ENCODE results near the gene FTMT. TPM values are rescaled to one million over a fixed set of nuclear protein-coding genes. Genes with fewer than 3 reads are reported as not detected.

FTMT gene
- total RNA-seq, 1 donor from 2014 or later: not detected

DNA sequence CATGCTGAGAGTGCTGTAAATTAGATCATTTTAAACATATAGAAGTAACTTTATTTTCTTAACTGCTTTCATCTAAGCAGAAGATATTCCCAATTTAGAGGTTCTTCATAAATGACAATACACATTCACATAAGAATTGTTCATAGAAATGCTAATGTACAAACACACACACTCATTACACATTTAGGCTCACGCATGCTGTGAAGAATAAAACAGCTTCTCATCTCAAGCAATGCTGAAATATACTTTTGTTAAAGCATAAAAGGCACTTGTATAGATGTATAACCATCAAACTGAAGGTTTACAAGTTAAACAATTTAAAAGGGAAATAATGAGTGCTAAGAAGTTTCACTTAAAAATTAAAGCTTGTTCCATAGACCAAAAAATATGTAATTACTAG lies 18.1 kb upstream of the FTMT start:
- no peaks in the 10 kb centered on the region for H3K27me3 ChIP-seq
- H3K4me3 ChIP-seq: no peak overlapping the region
- no peak overlapping the region for H3K27ac ChIP-seq
- H3K9me3 ChIP-seq: no peaks in the 10 kb centered on the region
- no peaks in the 10 kb centered on the region for H3K4me1 ChIP-seq
- no peak for TF ChIP-seq POLR2AphosphoS5 (IDR thresholded peaks at IDR 0.05; ENCODE audit: insufficient read depth in 1 of 2, low read depth in 1 of 2)
- TF ChIP-seq POLR2A (IDR thresholded peaks at IDR 0.05): no peak
- DNase-seq (ENCODE audit: extremely low spot score in 2 of 2): no peak
- intact Hi-C loops (cut with DNase I): no loop called here
- H3K36me3 ChIP-seq: no peaks in the 10 kb centered on the region

DNA sequence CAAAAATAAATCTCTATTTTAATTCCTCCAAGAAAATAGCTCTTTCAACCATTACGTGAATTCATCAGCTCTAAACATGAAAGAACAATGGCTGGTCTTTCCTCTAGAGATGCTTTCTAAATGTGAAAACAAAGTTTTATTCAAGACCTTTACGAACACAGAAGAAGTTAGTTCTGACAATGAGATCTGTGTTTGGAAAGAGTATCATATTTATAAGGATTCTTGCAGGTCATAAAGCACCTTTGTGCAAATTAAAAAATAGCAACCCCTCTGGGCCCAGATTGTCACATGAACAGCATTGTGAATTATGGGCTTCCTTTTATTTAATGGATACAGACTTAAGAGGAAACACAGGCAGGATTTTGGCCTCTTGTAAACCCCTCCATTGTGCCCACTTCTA lies 17.7 kb upstream of the FTMT start:
- no peak overlapping the region for H3K27ac ChIP-seq
- H3K36me3 ChIP-seq: no peaks in the 10 kb centered on the region
- no peaks in the 10 kb centered on the region for H3K27me3 ChIP-seq
- DNase-seq (ENCODE audit: extremely low spot score in 2 of 2): no peak
- TF ChIP-seq POLR2A (IDR thresholded peaks at IDR 0.05) (no peak), POLR2AphosphoS5 (IDR thresholded peaks at IDR 0.05; ENCODE audit: insufficient read depth in 1 of 2, low read depth in 1 of 2) (no peak)
- TF ChIP-seq, protein P1, sequence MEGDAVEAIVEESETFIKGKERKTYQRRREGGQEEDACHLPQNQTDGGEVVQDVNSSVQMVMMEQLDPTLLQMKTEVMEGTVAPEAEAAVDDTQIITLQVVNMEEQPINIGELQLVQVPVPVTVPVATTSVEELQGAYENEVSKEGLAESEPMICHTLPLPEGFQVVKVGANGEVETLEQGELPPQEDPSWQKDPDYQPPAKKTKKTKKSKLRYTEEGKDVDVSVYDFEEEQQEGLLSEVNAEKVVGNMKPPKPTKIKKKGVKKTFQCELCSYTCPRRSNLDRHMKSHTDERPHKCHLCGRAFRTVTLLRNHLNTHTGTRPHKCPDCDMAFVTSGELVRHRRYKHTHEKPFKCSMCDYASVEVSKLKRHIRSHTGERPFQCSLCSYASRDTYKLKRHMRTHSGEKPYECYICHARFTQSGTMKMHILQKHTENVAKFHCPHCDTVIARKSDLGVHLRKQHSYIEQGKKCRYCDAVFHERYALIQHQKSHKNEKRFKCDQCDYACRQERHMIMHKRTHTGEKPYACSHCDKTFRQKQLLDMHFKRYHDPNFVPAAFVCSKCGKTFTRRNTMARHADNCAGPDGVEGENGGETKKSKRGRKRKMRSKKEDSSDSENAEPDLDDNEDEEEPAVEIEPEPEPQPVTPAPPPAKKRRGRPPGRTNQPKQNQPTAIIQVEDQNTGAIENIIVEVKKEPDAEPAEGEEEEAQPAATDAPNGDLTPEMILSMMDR (IDR thresholded peaks at IDR 0.05): no peak
- intact Hi-C loops (cut with DNase I): no loop called here
- H3K4me3 ChIP-seq: no peak overlapping the region
- no peaks in the 10 kb centered on the region for H3K9me3 ChIP-seq
- H3K4me1 ChIP-seq: no peaks in the 10 kb centered on the region

DNA sequence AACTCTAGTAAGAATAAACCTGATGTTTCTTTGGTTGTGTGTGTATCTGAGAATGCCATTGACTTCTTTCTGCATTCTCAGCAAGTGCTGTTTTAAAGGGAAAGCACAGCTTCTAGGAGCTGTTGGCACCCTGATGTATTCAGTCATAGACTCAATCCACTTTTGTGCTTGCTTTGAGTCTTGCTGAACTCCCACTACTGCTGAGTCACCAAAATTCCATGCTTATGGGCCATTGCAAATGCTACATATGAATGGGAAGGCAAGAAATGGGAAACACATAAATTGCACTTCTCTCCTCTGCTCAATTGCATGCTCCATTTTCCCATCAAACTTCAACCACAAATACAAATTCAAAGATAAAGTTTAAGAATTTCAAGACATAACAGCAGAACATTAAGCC lies 9.8 kb upstream of the FTMT start:
- Histone ChIP-seq H3K4me3 (no peak overlapping the region), H3K27ac (no peak overlapping the region), H3K9me3 (no peaks in the 10 kb centered on the region), H3K4me1 (no peaks in the 10 kb centered on the region), H3K36me3 (no peaks in the 10 kb centered on the region), H3K27me3 (no peaks in the 10 kb centered on the region)
- TF ChIP-seq POLR2AphosphoS5 (IDR thresholded peaks at IDR 0.05; ENCODE audit: insufficient read depth in 1 of 2, low read depth in 1 of 2) (no peak), POLR2A (IDR thresholded peaks at IDR 0.05) (no peak)
- TF ChIP-seq, protein P1 (IDR thresholded peaks at IDR 0.05): no peak
- DNase-seq (ENCODE audit: extremely low spot score in 2 of 2): no peak
- intact Hi-C loops (cut with DNase I): no loop called here

DNA sequence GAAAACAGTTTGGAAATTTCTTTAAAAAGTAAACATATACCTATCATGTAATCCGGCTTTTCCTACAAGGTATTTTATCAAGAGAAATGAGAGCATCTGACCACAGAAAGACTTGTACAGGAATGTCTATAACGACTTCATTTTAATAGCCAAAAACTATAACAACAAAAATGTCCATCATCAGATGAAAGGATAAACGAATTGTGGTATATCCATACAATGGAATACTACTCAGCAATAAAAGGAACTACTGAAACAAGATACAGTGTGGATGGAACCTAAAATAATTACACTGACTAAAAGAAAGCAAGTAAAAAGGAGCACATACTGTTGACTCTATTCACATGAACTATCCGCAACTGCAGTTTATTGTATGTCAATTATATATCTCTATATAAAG lies 1.4 kb upstream of the FTMT start:
- Histone ChIP-seq H3K27ac (no peak overlapping the region), H3K27me3 (no peaks in the 10 kb centered on the region), H3K36me3 (no peaks in the 10 kb centered on the region), H3K4me3 (no peak overlapping the region), H3K9me3 (no peaks in the 10 kb centered on the region), H3K4me1 (no peaks in the 10 kb centered on the region)
- TF ChIP-seq, protein P1 (IDR thresholded peaks at IDR 0.05): no peak
- intact Hi-C loops (cut with DNase I): no loop called here
- no peak for DNase-seq (ENCODE audit: extremely low spot score in 2 of 2)

DNA sequence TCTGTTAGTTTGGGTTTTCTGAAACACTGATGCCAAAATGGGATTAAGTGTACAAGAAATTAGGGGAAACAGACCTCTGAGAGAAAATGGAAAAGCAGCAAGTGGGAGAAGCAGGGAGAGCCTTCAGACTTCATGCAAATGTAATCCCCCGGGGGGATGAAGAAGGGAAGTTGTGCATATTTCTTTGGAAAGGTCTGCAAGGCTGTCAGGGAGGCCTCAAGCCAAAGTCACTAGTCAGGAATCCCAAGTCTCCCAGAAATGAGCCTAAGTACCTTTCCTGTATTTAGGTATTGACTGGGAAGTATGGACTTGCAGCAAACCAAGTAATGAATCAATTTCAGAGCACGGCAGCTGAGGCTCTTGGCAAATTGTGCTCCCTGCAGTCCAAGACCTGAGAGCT lies 2.2 kb downstream of the FTMT start:
- H3K4me3 ChIP-seq: no peak overlapping the region
- TF ChIP-seq, protein P1 (IDR thresholded peaks at IDR 0.05): no peak
- TF ChIP-seq POLR2A (IDR thresholded peaks at IDR 0.05) (no peak), POLR2AphosphoS5 (IDR thresholded peaks at IDR 0.05; ENCODE audit: insufficient read depth in 1 of 2, low read depth in 1 of 2) (no peak)
- H3K27ac ChIP-seq: no peak overlapping the region
- intact Hi-C loops (cut with DNase I): no loop called here
- no peak for DNase-seq (ENCODE audit: extremely low spot score in 2 of 2)
- H3K36me3 ChIP-seq: no peaks in the 10 kb centered on the region
- H3K9me3 ChIP-seq: no peaks in the 10 kb centered on the region
- H3K27me3 ChIP-seq: no peaks in the 10 kb centered on the region
- no peaks in the 10 kb centered on the region for H3K4me1 ChIP-seq

DNA sequence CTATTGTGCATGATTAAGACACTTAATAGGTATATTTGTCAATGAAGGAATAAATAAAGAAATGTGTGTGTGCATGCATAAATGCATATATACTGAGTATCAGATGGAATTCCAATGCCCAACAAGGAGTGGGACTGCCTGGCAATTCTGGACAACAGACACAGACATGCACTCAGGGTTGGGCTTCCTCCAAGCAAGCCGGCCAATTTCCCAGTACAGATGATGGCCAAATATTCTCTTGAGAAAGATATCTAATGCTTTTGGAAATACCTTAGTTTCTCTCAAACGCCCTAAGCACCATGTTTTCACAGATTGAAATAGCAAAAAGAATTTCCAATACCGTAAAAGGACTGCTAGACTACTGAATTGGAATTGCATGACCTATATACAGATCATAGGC lies 11.1 kb downstream of the FTMT start:
- Histone ChIP-seq H3K36me3 (no peaks in the 10 kb centered on the region), H3K4me3 (no peak overlapping the region), H3K4me1 (no peaks in the 10 kb centered on the region), H3K9me3 (no peaks in the 10 kb centered on the region), H3K27me3 (no peaks in the 10 kb centered on the region), H3K27ac (no peak overlapping the region)
- no peak for TF ChIP-seq POLR2AphosphoS5 (IDR thresholded peaks at IDR 0.05; ENCODE audit: insufficient read depth in 1 of 2, low read depth in 1 of 2)
- TF ChIP-seq, protein P1 (IDR thresholded peaks at IDR 0.05): no peak
- TF ChIP-seq POLR2A (IDR thresholded peaks at IDR 0.05): no peak
- DNase-seq (ENCODE audit: extremely low spot score in 2 of 2): no peak
- intact Hi-C loops (cut with DNase I): no loop called here

Measured in vagina (tissue), 2 donors.